ENCODE data around the gene MACROD2. TPM values are rescaled to one million over a fixed set of nuclear protein-coding genes. Genes with fewer than 3 reads are reported as not detected.
"Not testable (repeated sequence)": the region's sequence is repeated elsewhere in the genome, so short reads cannot be mapped to it uniquely, and the experiment has no call there.

Gene MACROD2
- total RNA-seq, 1 donor from 2014 or later = not detected

GRCh38 chr20:14966808-14967207 is 971.5 kb downstream of the MACROD2 start:
- intact Hi-C loops (cut with micrococcal nuclease) = no loop called here

- intact Hi-C loops (cut with micrococcal nuclease) = no loop called here
These were observed 976.9 kb downstream of the MACROD2 start for GRCh38 chr20:14972256-14972655.

- intact Hi-C loops (cut with micrococcal nuclease) = no loop called here
These were observed 977.4 kb downstream of the MACROD2 start for GRCh38 chr20:14972690-14973089.

- intact Hi-C loops (cut with micrococcal nuclease) = no loop called here
These were observed 984.2 kb downstream of the MACROD2 start for GRCh38 chr20:14979453-14979986.

GRCh38 chr20:14981486-14981885 is 986.2 kb downstream of the MACROD2 start:
- intact Hi-C loops (cut with micrococcal nuclease) = not testable (repeated sequence)

- intact Hi-C loops (cut with micrococcal nuclease) = not testable (repeated sequence)
These were observed 987.0 kb downstream of the MACROD2 start for GRCh38 chr20:14982324-14982723.

- intact Hi-C loops (cut with micrococcal nuclease) = no loop called here
These were observed 989.0 kb downstream of the MACROD2 start for GRCh38 chr20:14984305-14984704.

- intact Hi-C loops (cut with micrococcal nuclease) = no loop called here
These were observed 989.7 kb downstream of the MACROD2 start for GRCh38 chr20:14984768-14985622.

GRCh38 chr20:14986026-14986655 is 990.8 kb downstream of the MACROD2 start:
- intact Hi-C loops (cut with micrococcal nuclease) = no loop called here

- intact Hi-C loops (cut with micrococcal nuclease) = no loop called here
These were observed 991.3 kb downstream of the MACROD2 start for GRCh38 chr20:14986656-14987055.

GRCh38 chr20:14989535-14990290 is 994.4 kb downstream of the MACROD2 start:
- intact Hi-C loops (cut with micrococcal nuclease) = no loop called here

- intact Hi-C loops (cut with micrococcal nuclease) = no loop called here
These were observed 995.7 kb downstream of the MACROD2 start for GRCh38 chr20:14991023-14991422.

GRCh38 chr20:14992153-14992552 is 996.8 kb downstream of the MACROD2 start:
- intact Hi-C loops (cut with micrococcal nuclease) = no loop called here

GRCh38 chr20:14992961-14993360 is 997.6 kb downstream of the MACROD2 start:
- intact Hi-C loops (cut with micrococcal nuclease) = no loop called here

GRCh38 chr20:14996883-14997672 is 1001.8 kb downstream of the MACROD2 start:
- intact Hi-C loops (cut with micrococcal nuclease) = no loop called here

GRCh38 chr20:14997791-14998190 is 1002.5 kb downstream of the MACROD2 start:
- intact Hi-C loops (cut with micrococcal nuclease) = no loop called here

GRCh38 chr20:15005300-15005986 is 1010.1 kb downstream of the MACROD2 start:
- intact Hi-C loops (cut with micrococcal nuclease) = no loop called here

- intact Hi-C loops (cut with micrococcal nuclease) = loop anchor here (10.0 kb wide), 1 partner anchor 83 kb away; no protein-coding TSS in a partner anchor
These were observed 1016.3 kb downstream of the MACROD2 start for GRCh38 chr20:15011631-15012030.

- intact Hi-C loops (cut with micrococcal nuclease) = loop anchor here (10.0 kb wide), 1 partner anchor 82 kb away; no protein-coding TSS in a partner anchor
These were observed 1017.2 kb downstream of the MACROD2 start for GRCh38 chr20:15012566-15012965.

- intact Hi-C loops (cut with micrococcal nuclease) = loop anchor here (10.0 kb wide), 1 partner anchor 78 kb away; no protein-coding TSS in a partner anchor
These were observed 1021.6 kb downstream of the MACROD2 start for GRCh38 chr20:15016875-15017274.

Measured in T-helper 1 cell treated with Interleukin-12 subunit alpha and Interleukin-12 subunit beta and Interleukin-4 antibody, amounts not matched to agents 30 ng/mL and 1 ng/mL, for 36 hours (primary cell).